GM12878 (cell line): Measurements from ENCODE around the gene TGFB1.

ENCODE experiments used
- ZNF274 ChIP-seq: IDR thresholded peaks from one replicate; pipeline ENCODE4 v1.8.0; 2011; ENCODE audit not compliant: insufficient read length, insufficient read depth
- TF ChIP-seq, protein P1 (sequence below), 3 experiments: IDR thresholded peaks in 2 of 3; conservative IDR thresholded peaks in 1 of 3; 2 replicates each; pipeline ENCODE4 v1.5.1; 2011; ENCODE audit warnings: low read depth in 3 of 3, low read length in 3 of 3, mild to moderate bottlenecking in 3 of 3, control low read depth in 2 of 3, moderate library complexity in 2 of 3, inconsistent platforms in 1 of 3, mixed read lengths in 1 of 3; ENCODE audit not compliant: control insufficient read depth in 2 of 3, insufficient read depth in 1 of 3; ENCODE audit errors: extremely low read depth in 1 of 3

DNA sequence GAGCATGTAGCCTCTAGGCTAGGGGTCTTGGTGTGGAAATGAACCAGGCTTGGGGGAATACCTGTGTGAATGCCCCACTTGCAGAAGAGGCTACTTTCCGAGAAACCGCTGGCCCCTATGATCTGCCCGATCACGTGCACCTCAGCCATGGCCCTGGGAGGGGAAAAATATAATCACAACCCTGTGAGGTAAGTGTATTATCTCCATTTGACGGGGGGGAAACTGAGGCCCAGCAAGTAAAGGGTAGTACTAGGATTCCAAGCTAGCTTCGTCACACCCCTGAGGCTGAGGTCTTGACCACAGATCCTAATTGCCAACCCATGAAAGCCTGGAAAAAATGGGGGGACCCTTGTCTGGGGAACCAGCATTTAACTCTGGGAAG, 9.6 kb upstream of the TGFB1 start:
- TF ChIP-seq ZNF274, result no peak
- TF ChIP-seq, protein P1, sequence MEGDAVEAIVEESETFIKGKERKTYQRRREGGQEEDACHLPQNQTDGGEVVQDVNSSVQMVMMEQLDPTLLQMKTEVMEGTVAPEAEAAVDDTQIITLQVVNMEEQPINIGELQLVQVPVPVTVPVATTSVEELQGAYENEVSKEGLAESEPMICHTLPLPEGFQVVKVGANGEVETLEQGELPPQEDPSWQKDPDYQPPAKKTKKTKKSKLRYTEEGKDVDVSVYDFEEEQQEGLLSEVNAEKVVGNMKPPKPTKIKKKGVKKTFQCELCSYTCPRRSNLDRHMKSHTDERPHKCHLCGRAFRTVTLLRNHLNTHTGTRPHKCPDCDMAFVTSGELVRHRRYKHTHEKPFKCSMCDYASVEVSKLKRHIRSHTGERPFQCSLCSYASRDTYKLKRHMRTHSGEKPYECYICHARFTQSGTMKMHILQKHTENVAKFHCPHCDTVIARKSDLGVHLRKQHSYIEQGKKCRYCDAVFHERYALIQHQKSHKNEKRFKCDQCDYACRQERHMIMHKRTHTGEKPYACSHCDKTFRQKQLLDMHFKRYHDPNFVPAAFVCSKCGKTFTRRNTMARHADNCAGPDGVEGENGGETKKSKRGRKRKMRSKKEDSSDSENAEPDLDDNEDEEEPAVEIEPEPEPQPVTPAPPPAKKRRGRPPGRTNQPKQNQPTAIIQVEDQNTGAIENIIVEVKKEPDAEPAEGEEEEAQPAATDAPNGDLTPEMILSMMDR (IDR thresholded peaks at IDR 0.05 in 2 of 3, conservative IDR thresholded peaks at IDR 0.05 in 1 of 3; ENCODE audit: control insufficient read depth in 2 of 3, extremely low read depth in 1 of 3, insufficient read depth in 1 of 3, low read depth in 3 of 3, low read length in 3 of 3), result no peak
